Fibroblast of skin of right quadriceps (primary cell): ENCODE results near the gene BSND.
A peak's percentile ranks its signal among the peaks of the same experiment; 100 is the strongest.

ENCODE experiments used
- DNase-seq: peaks from one replicate; pipeline ENCODE4 v3.0.0-alpha.2; 2013

The BSND gene

GRCh38 chr1:55049914-55050278 is 51.2 kb downstream of the BSND start:
- DNase-seq: peak; percentile 20

GRCh38 chr1:55050283-55050682 is 51.5 kb downstream of the BSND start:
- peak; percentile 55 for DNase-seq

- DNase-seq: no peak
These were observed 52.4 kb downstream of the BSND start for GRCh38 chr1:55051169-55051568.

- no peak for DNase-seq
These were observed 52.9 kb downstream of the BSND start for GRCh38 chr1:55051621-55052020.

- no peak for DNase-seq
These were observed 53.7 kb downstream of the BSND start for GRCh38 chr1:55052221-55053142.

GRCh38 chr1:55053265-55053954 is 54.7 kb downstream of the BSND start:
- DNase-seq: no peak

- no peak for DNase-seq
These were observed 55.7 kb downstream of the BSND start for GRCh38 chr1:55054396-55054795.

GRCh38 chr1:55055084-55055882 is 56.5 kb downstream of the BSND start:
- DNase-seq: no peak

GRCh38 chr1:55055951-55056631 is 57.4 kb downstream of the BSND start:
- DNase-seq: no peak

GRCh38 chr1:55056632-55056992 is 57.9 kb downstream of the BSND start:
- no peak for DNase-seq

GRCh38 chr1:55057270-55057955 is 58.7 kb downstream of the BSND start:
- DNase-seq: no peak

- DNase-seq: no peak
These were observed 59.2 kb downstream of the BSND start for GRCh38 chr1:55057956-55058298.

- no peak for DNase-seq
These were observed 60.8 kb downstream of the BSND start for GRCh38 chr1:55059302-55060132.

- no peak for DNase-seq
These were observed 61.6 kb downstream of the BSND start for GRCh38 chr1:55060133-55060999.

- no peak for DNase-seq
These were observed 62.4 kb downstream of the BSND start for GRCh38 chr1:55061000-55061705.
